ENCODE measurements around the gene MACROH2A1.
A peak's percentile ranks its signal among the peaks of the same experiment; 100 is the strongest.

Gene MACROH2A1

DNA sequence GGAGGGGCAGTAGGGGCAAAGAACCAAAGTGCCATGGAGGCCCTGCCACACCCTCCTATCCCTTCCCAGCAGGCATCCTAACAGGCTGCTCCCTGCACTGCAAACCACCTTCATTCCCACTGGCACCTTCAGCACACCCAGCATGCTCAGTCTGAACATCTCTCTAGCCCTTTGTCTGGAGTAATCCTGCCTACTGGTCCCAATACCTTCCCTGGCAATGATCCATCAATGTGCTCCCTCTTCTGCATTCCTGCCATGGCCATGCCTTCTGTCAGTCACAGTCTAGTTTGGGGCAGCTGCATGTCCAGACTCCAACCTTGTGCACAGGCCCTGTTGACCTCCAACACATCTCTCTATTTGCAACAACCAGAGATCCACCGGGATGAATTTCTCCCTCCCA lies 4.9 kb downstream of the MACROH2A1 start:
- ATAC-seq, result no peak
- TF ChIP-seq SNAI2 (CRISPR knock-in tag; IDR thresholded peaks at IDR 0.05) (no peak), TCF4 (CRISPR knock-in tag; IDR thresholded peaks at IDR 0.05; ENCODE audit: borderline replicate concordance) (no peak), BACH2 (CRISPR knock-in tag; IDR thresholded peaks at IDR 0.05; ENCODE audit: borderline replicate concordance) (no peak), PPARA (CRISPR knock-in tag; IDR thresholded peaks at IDR 0.05; ENCODE audit: borderline replicate concordance) (no peak), ZFP3 (CRISPR knock-in tag; IDR thresholded peaks at IDR 0.05) (no peak), ZNF70 (CRISPR knock-in tag; IDR thresholded peaks at IDR 0.05) (no peak), TOX (CRISPR knock-in tag; IDR thresholded peaks at IDR 0.05; ENCODE audit: borderline replicate concordance) (no peak), ZFP30 (CRISPR knock-in tag; IDR thresholded peaks at IDR 0.05) (no peak), GLIS3 (CRISPR knock-in tag; IDR thresholded peaks at IDR 0.05) (no peak), ESRRG (CRISPR knock-in tag; IDR thresholded peaks at IDR 0.05) (no peak), OSR1 (CRISPR knock-in tag; IDR thresholded peaks at IDR 0.05) (no peak), ZNF8 (CRISPR knock-in tag; IDR thresholded peaks at IDR 0.05) (no peak), RARB (CRISPR knock-in tag; IDR thresholded peaks at IDR 0.05) (no peak)
- TF ChIP-seq, protein P1, sequence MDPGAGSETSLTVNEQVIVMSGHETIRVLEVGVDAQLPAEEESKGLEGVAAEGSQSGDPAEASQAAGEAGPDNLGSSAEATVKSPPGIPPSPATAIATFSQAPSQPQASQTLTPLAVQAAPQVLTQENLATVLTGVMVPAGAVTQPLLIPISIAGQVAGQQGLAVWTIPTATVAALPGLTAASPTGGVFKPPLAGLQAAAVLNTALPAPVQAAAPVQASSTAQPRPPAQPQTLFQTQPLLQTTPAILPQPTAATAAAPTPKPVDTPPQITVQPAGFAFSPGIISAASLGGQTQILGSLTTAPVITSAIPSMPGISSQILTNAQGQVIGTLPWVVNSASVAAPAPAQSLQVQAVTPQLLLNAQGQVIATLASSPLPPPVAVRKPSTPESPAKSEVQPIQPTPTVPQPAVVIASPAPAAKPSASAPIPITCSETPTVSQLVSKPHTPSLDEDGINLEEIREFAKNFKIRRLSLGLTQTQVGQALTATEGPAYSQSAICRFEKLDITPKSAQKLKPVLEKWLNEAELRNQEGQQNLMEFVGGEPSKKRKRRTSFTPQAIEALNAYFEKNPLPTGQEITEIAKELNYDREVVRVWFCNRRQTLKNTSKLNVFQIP (CRISPR knock-in tag; IDR thresholded peaks at IDR 0.05; ENCODE audit: borderline replicate concordance, low read depth), result no peak
- TF ChIP-seq, protein P2, sequence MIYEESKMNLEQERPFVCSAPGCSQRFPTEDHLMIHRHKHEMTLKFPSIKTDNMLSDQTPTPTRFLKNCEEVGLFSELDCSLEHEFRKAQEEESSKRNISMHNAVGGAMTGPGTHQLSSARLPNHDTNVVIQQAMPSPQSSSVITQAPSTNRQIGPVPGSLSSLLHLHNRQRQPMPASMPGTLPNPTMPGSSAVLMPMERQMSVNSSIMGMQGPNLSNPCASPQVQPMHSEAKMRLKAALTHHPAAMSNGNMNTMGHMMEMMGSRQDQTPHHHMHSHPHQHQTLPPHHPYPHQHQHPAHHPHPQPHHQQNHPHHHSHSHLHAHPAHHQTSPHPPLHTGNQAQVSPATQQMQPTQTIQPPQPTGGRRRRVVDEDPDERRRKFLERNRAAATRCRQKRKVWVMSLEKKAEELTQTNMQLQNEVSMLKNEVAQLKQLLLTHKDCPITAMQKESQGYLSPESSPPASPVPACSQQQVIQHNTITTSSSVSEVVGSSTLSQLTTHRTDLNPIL (CRISPR knock-in tag; IDR thresholded peaks at IDR 0.05; ENCODE audit: low read depth), result no peak

DNA sequence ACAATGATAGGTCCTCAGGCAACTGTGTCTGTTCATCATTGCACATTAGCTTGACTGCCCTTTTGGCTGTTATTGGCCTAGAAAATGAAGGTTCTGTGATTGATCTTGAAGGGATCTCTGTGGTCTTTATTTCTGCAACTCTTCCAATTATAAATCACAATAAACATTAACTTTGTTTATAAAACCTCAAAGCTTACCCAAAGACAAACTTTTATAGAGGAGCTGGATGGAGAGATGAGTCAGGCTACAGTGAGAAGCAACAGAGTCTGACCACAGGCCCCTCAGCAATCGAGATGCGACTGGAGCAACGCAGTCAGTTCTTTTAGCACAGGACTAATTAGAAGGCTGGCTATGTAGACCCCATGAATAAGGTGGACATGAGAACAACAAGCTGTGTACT lies 5.3 kb downstream of the MACROH2A1 start:
- no peak for ATAC-seq
- TF ChIP-seq ZNF8 (CRISPR knock-in tag; IDR thresholded peaks at IDR 0.05), result no peak
- no peak for TF ChIP-seq TCF4 (CRISPR knock-in tag; IDR thresholded peaks at IDR 0.05; ENCODE audit: borderline replicate concordance)
- TF ChIP-seq, protein P1 (CRISPR knock-in tag; IDR thresholded peaks at IDR 0.05; ENCODE audit: borderline replicate concordance, low read depth), result no peak
- TF ChIP-seq RARB (CRISPR knock-in tag; IDR thresholded peaks at IDR 0.05), result no peak
- no peak for TF ChIP-seq ISL1 (CRISPR knock-in tag; IDR thresholded peaks at IDR 0.05)
- no peak for TF ChIP-seq ZNF565 (CRISPR knock-in tag; conservative IDR thresholded peaks at IDR 0.05; ENCODE audit: low read depth)

DNA sequence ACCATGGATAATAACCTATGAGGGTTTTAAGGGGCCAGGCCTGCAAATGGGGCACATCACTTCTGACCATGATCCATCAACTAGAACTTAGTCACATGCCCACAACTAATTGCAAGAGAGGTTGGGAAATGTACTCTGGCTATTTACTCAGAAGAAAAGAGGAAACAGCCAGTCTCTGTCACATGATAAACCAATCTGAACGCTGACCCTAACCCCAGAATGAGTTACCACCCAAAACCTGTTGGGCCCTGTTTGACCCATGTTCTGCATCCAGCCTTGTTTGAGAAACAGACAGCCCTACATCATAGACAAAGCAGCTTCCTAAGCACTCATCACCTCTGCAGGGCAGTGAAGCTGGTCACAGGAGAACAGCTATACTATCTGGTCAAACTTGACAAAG lies 5.8 kb downstream of the MACROH2A1 start:
- no peak for ATAC-seq
- no peak for TF ChIP-seq BACH2 (CRISPR knock-in tag; IDR thresholded peaks at IDR 0.05; ENCODE audit: borderline replicate concordance)
- TF ChIP-seq ZNF8 (CRISPR knock-in tag; IDR thresholded peaks at IDR 0.05), result no peak
- TF ChIP-seq TCF4 (CRISPR knock-in tag; IDR thresholded peaks at IDR 0.05; ENCODE audit: borderline replicate concordance), result no peak
- TF ChIP-seq ARNTL (CRISPR knock-in tag; IDR thresholded peaks at IDR 0.05; ENCODE audit: borderline replicate concordance, low read depth), result no peak

DNA sequence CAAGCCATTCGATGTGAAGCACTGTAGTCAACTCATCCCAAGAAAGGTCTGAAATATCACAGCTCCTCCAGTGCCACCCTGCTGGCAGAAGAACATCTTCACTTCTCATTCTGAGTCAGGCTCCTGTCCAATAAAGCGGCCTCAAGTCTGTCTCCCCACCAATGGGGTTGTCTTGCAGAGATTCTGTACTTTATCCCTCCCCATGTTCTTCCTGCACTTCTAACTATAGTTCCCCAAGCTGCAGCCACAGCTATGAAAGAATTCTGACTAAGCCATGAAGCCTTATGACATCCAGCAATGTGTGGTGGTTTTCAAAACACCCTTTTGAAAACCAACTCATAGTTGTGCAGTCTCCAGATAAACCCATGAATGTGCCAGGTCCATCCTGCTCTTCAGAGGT lies 6.8 kb downstream of the MACROH2A1 start:
- TF ChIP-seq ZFP3 (CRISPR knock-in tag; IDR thresholded peaks at IDR 0.05) (no peak), SNAI2 (CRISPR knock-in tag; IDR thresholded peaks at IDR 0.05) (no peak), TCF4 (CRISPR knock-in tag; IDR thresholded peaks at IDR 0.05; ENCODE audit: borderline replicate concordance) (no peak), ARNTL (CRISPR knock-in tag; IDR thresholded peaks at IDR 0.05; ENCODE audit: borderline replicate concordance, low read depth) (no peak), ZNF70 (CRISPR knock-in tag; IDR thresholded peaks at IDR 0.05) (no peak), BACH2 (CRISPR knock-in tag; IDR thresholded peaks at IDR 0.05; ENCODE audit: borderline replicate concordance) (no peak), RARB (CRISPR knock-in tag; IDR thresholded peaks at IDR 0.05) (no peak), ZC3H10 (CRISPR knock-in tag; IDR thresholded peaks at IDR 0.05) (no peak)
- TF ChIP-seq, protein P1 (CRISPR knock-in tag; IDR thresholded peaks at IDR 0.05; ENCODE audit: borderline replicate concordance, low read depth), result no peak
- TF ChIP-seq, protein P3, sequence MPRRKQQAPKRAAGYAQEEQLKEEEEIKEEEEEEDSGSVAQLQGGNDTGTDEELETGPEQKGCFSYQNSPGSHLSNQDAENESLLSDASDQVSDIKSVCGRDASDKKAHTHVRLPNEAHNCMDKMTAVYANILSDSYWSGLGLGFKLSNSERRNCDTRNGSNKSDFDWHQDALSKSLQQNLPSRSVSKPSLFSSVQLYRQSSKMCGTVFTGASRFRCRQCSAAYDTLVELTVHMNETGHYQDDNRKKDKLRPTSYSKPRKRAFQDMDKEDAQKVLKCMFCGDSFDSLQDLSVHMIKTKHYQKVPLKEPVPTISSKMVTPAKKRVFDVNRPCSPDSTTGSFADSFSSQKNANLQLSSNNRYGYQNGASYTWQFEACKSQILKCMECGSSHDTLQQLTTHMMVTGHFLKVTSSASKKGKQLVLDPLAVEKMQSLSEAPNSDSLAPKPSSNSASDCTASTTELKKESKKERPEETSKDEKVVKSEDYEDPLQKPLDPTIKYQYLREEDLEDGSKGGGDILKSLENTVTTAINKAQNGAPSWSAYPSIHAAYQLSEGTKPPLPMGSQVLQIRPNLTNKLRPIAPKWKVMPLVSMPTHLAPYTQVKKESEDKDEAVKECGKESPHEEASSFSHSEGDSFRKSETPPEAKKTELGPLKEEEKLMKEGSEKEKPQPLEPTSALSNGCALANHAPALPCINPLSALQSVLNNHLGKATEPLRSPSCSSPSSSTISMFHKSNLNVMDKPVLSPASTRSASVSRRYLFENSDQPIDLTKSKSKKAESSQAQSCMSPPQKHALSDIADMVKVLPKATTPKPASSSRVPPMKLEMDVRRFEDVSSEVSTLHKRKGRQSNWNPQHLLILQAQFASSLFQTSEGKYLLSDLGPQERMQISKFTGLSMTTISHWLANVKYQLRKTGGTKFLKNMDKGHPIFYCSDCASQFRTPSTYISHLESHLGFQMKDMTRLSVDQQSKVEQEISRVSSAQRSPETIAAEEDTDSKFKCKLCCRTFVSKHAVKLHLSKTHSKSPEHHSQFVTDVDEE (CRISPR knock-in tag; IDR thresholded peaks at IDR 0.05), result no peak
- ATAC-seq, result peak; percentile 29

Data from SK-N-SH treated with all-trans-retinoic acid at 6 μM for 48 hours (cell line).